ENCODE measurements around the gene XAB2. TPM values are rescaled to one million over a fixed set of nuclear protein-coding genes. Genes with fewer than 3 reads are reported as not detected.

Gene XAB2
- total RNA-seq, 1 experiment from 2014 or later, result 48.0 TPM

DNA sequence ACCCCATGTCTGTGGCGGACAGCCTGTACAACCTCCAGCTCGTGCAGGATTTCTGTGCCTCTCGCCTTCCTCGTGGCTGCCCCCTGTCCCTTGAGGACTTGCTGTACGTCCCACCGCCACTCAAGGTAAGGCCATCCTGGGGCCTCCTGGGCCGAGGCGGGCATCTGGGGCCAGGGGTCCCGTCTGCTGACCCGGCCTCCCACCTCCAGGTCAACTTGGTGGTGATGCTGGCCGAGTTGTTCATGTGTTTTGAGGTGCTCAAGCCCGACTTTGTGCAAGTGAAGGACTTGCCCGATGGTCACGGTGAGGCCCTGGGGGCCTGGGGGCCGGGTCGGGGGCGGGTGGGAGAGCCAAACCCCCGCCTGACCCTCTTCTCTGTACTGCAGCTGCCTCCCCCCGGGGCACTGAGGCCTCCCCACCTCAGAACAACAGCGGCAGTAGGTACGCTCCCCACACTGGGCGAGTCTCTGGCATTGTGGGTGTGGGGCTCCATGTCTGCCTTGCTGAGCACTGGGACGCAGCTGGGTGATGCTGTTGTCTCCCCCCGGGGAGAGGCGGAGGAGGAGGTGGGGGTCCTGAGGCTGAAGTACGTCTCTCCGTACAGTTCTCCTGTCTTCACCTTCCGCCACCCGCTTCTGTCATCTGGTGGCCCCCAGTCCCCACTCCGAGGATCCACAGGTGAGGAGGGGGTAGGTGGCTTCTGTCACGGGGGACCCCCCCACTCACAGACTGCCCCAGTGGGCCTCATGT lies 18.7 kb downstream of the XAB2 start:
- Histone ChIP-seq H3K4me2 (ENCODE audit: insufficient read depth, insufficient read length, low read length) (no peak overlapping the region), H2AFZ (ENCODE audit: low read length) (no peak overlapping the region), H3K4me1 (ENCODE audit: insufficient read depth, low read length) (no peaks in the 10 kb centered on the region), H3T11ph (ENCODE audit: low read length) (no peak overlapping the region), H4K8ac (replicated peaks; ENCODE audit: insufficient read length, low read depth, low read length) (no peak overlapping the region), H2BK120ac (ENCODE audit: low read depth, low read length, poor library complexity, severe bottlenecking) (no peak overlapping the region), H3K23me2 (ENCODE audit: insufficient read length, low read depth, low read length, poor library complexity, severe bottlenecking) (no peaks in the 10 kb centered on the region), H2BK15ac (ENCODE audit: low read depth, low read length) (no peak overlapping the region), H3K79me1 (ENCODE audit: insufficient read depth, low read depth, low read length, poor library complexity, severe bottlenecking) (no peaks in the 10 kb centered on the region), H4K20me1 (ENCODE audit: control insufficient read depth, insufficient read depth, insufficient read length) (no peaks in the 10 kb centered on the region), H3K79me2 (ENCODE audit: insufficient read depth, low read length) (no peaks in the 10 kb centered on the region), H4K5ac (ENCODE audit: insufficient read length, low read depth, low read length) (no peak overlapping the region), H2AK5ac (ENCODE audit: insufficient read length, low read length) (no peak overlapping the region), H2BK12ac (ENCODE audit: insufficient read length, low read depth, low read length) (no peak overlapping the region), H3K18ac (ENCODE audit: insufficient read length, low read depth, low read length) (no peak overlapping the region), H4K91ac (ENCODE audit: insufficient read length, low read depth, low read length) (no peak overlapping the region), H3K14ac (ENCODE audit: insufficient read depth, low read length) (no peak overlapping the region), H3K23ac (ENCODE audit: insufficient read length, low read depth, low read length) (no peak overlapping the region), H2BK20ac (ENCODE audit: low read depth, low read length, poor library complexity, severe bottlenecking) (no peak overlapping the region), H3K9me3 (ENCODE audit: control insufficient read depth, low read depth, low read length) (no peaks in the 10 kb centered on the region), H3K9ac (ENCODE audit: extremely low read depth, insufficient read length, low read length) (no peak overlapping the region), H3K27ac (ENCODE audit: insufficient read length, low read depth, low read length) (no peak overlapping the region), H2BK5ac (ENCODE audit: insufficient read length, low read length) (no peak overlapping the region), H3K56ac (ENCODE audit: insufficient read length, low read depth, low read length) (no peak overlapping the region), H3K4ac (ENCODE audit: low read depth, low read length) (no peak overlapping the region), H3K27me3 (ENCODE audit: insufficient read depth, low read length) (no peaks in the 10 kb centered on the region)
- no peak for DNase-seq
- Mint-ChIP-seq H3K27me3 (ENCODE audit: low read depth) (no peaks in the 10 kb centered on the region), H3K4me1 (peaks cover 0 to 1% of the 10 kb centered on the region in 2 experiments; a peak in 1 of 4 replicates), H3K36me3 (ENCODE audit: insufficient read depth in 1 of 3, low read depth in 3 of 3) (peaks cover 8 to 38% (median 36%) of the 10 kb centered on the region in 3 experiments), H3K27ac (no peak overlapping the region), H3K4me3 (no peak overlapping the region), H3K9me3 (no peaks in the 10 kb centered on the region)
- WGBS (ENCODE audit: extremely low coverage, insufficient read length, low lambda C conversion rate), result no CpG with 5 or more reads among the region's 31 CpGs
- TF ChIP-seq CTCF (conservative IDR thresholded peaks at IDR 0.05), result no peak

Data from H9 (cell line).